Uterus (tissue), 4 donors: Measurements from ENCODE around the gene ATP6V1E1. TPM values are rescaled to one million over a fixed set of nuclear protein-coding genes. Genes with fewer than 3 reads are reported as not detected.
"Not testable (repeated sequence)": the region's sequence is repeated elsewhere in the genome, so short reads cannot be mapped to it uniquely, and the experiment has no call there.

Experiments
- DNase-seq, 2 donors: peaks; one replicate each; pipeline ENCODE4 v3.0.0-alpha.2; 2019 to 2020
- H3K27ac ChIP-seq, 2 donors: fragments of 200-600 bp; sonication (generic); 1 replicate in 1 of 2; 2 replicates in 1 of 2; pipeline ENCODE4 v1.5.1; 2016 to 2018
- H3K27me3 ChIP-seq, 2 donors: fragments of 200-600 bp; sonication (generic); one replicate each; pipeline ENCODE4 v1.5.1; 2018 to 2019; ENCODE audit warnings: control low read depth in 1 of 2
- H3K36me3 ChIP-seq, 2 donors: fragments of 200-600 bp; sonication (generic); one replicate each; pipeline ENCODE4 v1.5.1; 2019; ENCODE audit warnings: control low read depth in 1 of 2
- H3K4me1 ChIP-seq, 2 donors: fragments of 200-600 bp; sonication (generic); one replicate each; pipeline ENCODE4 v1.5.1; 2018 to 2019; ENCODE audit warnings: control low read depth in 1 of 2
- H3K4me3 ChIP-seq, 2 donors: fragments of 200-600 bp; sonication (generic); 1 replicate in 1 of 2; 2 replicates in 1 of 2; pipeline ENCODE4 v1.5.1; 2018 to 2019; ENCODE audit warnings: mild to moderate bottlenecking in 1 of 2
- H3K9me3 ChIP-seq, 2 donors: fragments of 200-600 bp; sonication (generic); one replicate each; pipeline ENCODE4 v1.5.1; 2019; ENCODE audit warnings: control low read depth in 1 of 2
- CTCF ChIP-seq, 4 experiments: fragments of 200-600 bp in 2 of 4; fragments of 450-650 bp in 2 of 4; sonication (generic) in 2 of 4; IDR thresholded peaks; one replicate each; pipeline ENCODE4 v1.5.1; 2016 to 2019; ENCODE audit warnings: antibody characterized with exemption in 4 of 4, mild to moderate bottlenecking in 2 of 4, moderate library complexity in 1 of 4
- POLR2A ChIP-seq, 2 donors: fragments of 450-650 bp; IDR thresholded peaks; one replicate each; pipeline ENCODE4 v1.6.1; 2016; ENCODE audit warnings: antibody characterized with exemption in 2 of 2, mild to moderate bottlenecking in 1 of 2, moderate library complexity in 1 of 2
- intact Hi-C: fragments of 100-400 bp; cut with DNase I; formaldehyde crosslinking; loops from one replicate; pipeline ENCODE4 v1.15.1; 2023; ENCODE audit warnings: low total_unique reads
- total RNA-seq, 4 donors: library from RNA; depleted of rRNA in 3 of 4; stranded (reverse); fragments of >200 nt in 3 of 4; gene quantifications; one replicate each; pipeline versions ENCODE4 v1.1.0 to v1.2.4, GENCODE V29; 2014 to 2023
- donor health status: DM: yes; HTN: yes; CAD: no.

ATP6V1E1 gene
- total RNA-seq, 4 donors from 2014 or later = 88.7 to 147 (median 121) TPM

GRCh38 chr22:17648569-17648968 lies 20.0 kb upstream of the ATP6V1E1 start:
- no peaks in the 10 kb centered on the region for H3K36me3 ChIP-seq
- H3K9me3 ChIP-seq = no peaks in the 10 kb centered on the region
- intact Hi-C loops = no loop called here
- H3K4me3 ChIP-seq = no peak overlapping the region
- TF ChIP-seq CTCF (IDR thresholded peaks at IDR 0.05) (no peak), POLR2A (IDR thresholded peaks at IDR 0.05) (no peak)
- H3K27ac ChIP-seq = no peak overlapping the region
- no peaks in the 10 kb centered on the region for H3K27me3 ChIP-seq
- no peaks in the 10 kb centered on the region for H3K4me1 ChIP-seq
- no peak for DNase-seq

GRCh38 chr22:17647991-17648390 lies 19.4 kb upstream of the ATP6V1E1 start:
- Histone ChIP-seq H3K27me3 (no peaks in the 10 kb centered on the region), H3K4me3 (no peak overlapping the region), H3K27ac (no peak overlapping the region), H3K4me1 (no peaks in the 10 kb centered on the region), H3K9me3 (no peaks in the 10 kb centered on the region), H3K36me3 (no peaks in the 10 kb centered on the region)
- intact Hi-C loops = no loop called here
- TF ChIP-seq CTCF (IDR thresholded peaks at IDR 0.05) (no peak), POLR2A (IDR thresholded peaks at IDR 0.05) (no peak)
- DNase-seq = no peak

GRCh38 chr22:17647452-17647851 lies 18.9 kb upstream of the ATP6V1E1 start:
- Histone ChIP-seq H3K36me3 (no peaks in the 10 kb centered on the region), H3K27ac (no peak overlapping the region), H3K27me3 (no peaks in the 10 kb centered on the region), H3K4me1 (no peaks in the 10 kb centered on the region), H3K4me3 (no peak overlapping the region), H3K9me3 (no peaks in the 10 kb centered on the region)
- TF ChIP-seq POLR2A (IDR thresholded peaks at IDR 0.05) = no peak
- no peak for TF ChIP-seq CTCF (IDR thresholded peaks at IDR 0.05)
- intact Hi-C loops = no loop called here
- no peak for DNase-seq

- H3K27me3 ChIP-seq, H3K36me3 ChIP-seq, H3K4me1 ChIP-seq, DNase-seq, H3K9me3 ChIP-seq, H3K27ac ChIP-seq, intact Hi-C loops, H3K4me3 ChIP-seq: not testable (repeated sequence)
Observed at GRCh38 chr22:17642357-17642756, 13.8 kb upstream of the ATP6V1E1 start.

- H3K36me3 ChIP-seq = no peaks in the 10 kb centered on the region
- intact Hi-C loops = no loop called here
- H3K27me3 ChIP-seq = no peaks in the 10 kb centered on the region
- TF ChIP-seq CTCF (IDR thresholded peaks at IDR 0.05) = no peak
- no peak for TF ChIP-seq POLR2A (IDR thresholded peaks at IDR 0.05)
- H3K27ac ChIP-seq = no peak overlapping the region
- no peak for DNase-seq
- H3K4me3 ChIP-seq = no peak overlapping the region
- no peaks in the 10 kb centered on the region for H3K9me3 ChIP-seq
- H3K4me1 ChIP-seq = no peaks in the 10 kb centered on the region
Observed at GRCh38 chr22:17641269-17641668, 12.7 kb upstream of the ATP6V1E1 start.

- no peak for DNase-seq
- Histone ChIP-seq H3K4me1 (no peaks in the 10 kb centered on the region), H3K4me3 (peak overlapping the region; percentile 92 to 94), H3K9me3 (no peaks in the 10 kb centered on the region), H3K27ac (peak overlapping the region; percentile 96 to 99), H3K27me3 (no peaks in the 10 kb centered on the region), H3K36me3 (no peaks in the 10 kb centered on the region)
- TF ChIP-seq POLR2A (IDR thresholded peaks at IDR 0.05) = no peak
- peak in 1 of 4 experiments; percentile 6 for TF ChIP-seq CTCF (IDR thresholded peaks at IDR 0.05)
- intact Hi-C loops = no loop called here
Observed at GRCh38 chr22:17639247-17639741, 10.7 kb upstream of the ATP6V1E1 start.
